GM19025 (cell line): ENCODE results near the gene PAWR.
"Not testable (repeated sequence)": the region's sequence is repeated elsewhere in the genome, so short reads cannot be mapped to it uniquely, and the experiment has no call there.

Source experiments
- ATAC-seq: cut with Tn5 transposase; IDR thresholded peaks from one replicate; pipeline ENCODE4 v1.9.1; 2021; ENCODE audit warnings: mild to moderate bottlenecking, low read depth, moderate library complexity; ENCODE audit not compliant: unreplicated experiment

The PAWR gene

GRCh38 chr12:79687711-79688260, 3.0 kb downstream of the PAWR start:
- no peak for ATAC-seq

- ATAC-seq: no peak
Observed at GRCh38 chr12:79686171-79686570, 4.6 kb downstream of the PAWR start.

GRCh38 chr12:79685068-79685467, 5.7 kb downstream of the PAWR start:
- no peak for ATAC-seq

GRCh38 chr12:79684338-79684737, 6.4 kb downstream of the PAWR start:
- ATAC-seq: not testable (repeated sequence)

GRCh38 chr12:79682593-79682992, 8.2 kb downstream of the PAWR start:
- no peak for ATAC-seq

GRCh38 chr12:79681008-79681590, 9.7 kb downstream of the PAWR start:
- ATAC-seq: no peak

- ATAC-seq: no peak
Observed at GRCh38 chr12:79680051-79680450, 10.7 kb downstream of the PAWR start.

- no peak for ATAC-seq
Observed at GRCh38 chr12:79678306-79678705, 12.5 kb downstream of the PAWR start.

GRCh38 chr12:79677672-79678071, 13.1 kb downstream of the PAWR start:
- no peak for ATAC-seq

- no peak for ATAC-seq
Observed at GRCh38 chr12:79676579-79676978, 14.2 kb downstream of the PAWR start.

GRCh38 chr12:79674629-79675028, 16.1 kb downstream of the PAWR start:
- ATAC-seq: no peak

- no peak for ATAC-seq
Observed at GRCh38 chr12:79673354-79673753, 17.4 kb downstream of the PAWR start.

- no peak for ATAC-seq
Observed at GRCh38 chr12:79668113-79668512, 22.7 kb downstream of the PAWR start.

GRCh38 chr12:79665212-79665887, 25.4 kb downstream of the PAWR start:
- no peak for ATAC-seq

- no peak for ATAC-seq
Observed at GRCh38 chr12:79664518-79664917, 26.2 kb downstream of the PAWR start.

- ATAC-seq: no peak
Observed at GRCh38 chr12:79662046-79662811, 28.5 kb downstream of the PAWR start.

GRCh38 chr12:79661629-79662028, 29.1 kb downstream of the PAWR start:
- ATAC-seq: no peak

- ATAC-seq: no peak
Observed at GRCh38 chr12:79659961-79660431, 30.8 kb downstream of the PAWR start.

- no peak for ATAC-seq
Observed at GRCh38 chr12:79658221-79658620, 32.5 kb downstream of the PAWR start.

GRCh38 chr12:79657136-79657535, 33.6 kb downstream of the PAWR start:
- no peak for ATAC-seq

- no peak for ATAC-seq
Observed at GRCh38 chr12:79655036-79655435, 35.7 kb downstream of the PAWR start.
